ENCODE measurements around the gene IQGAP2.

DNA sequence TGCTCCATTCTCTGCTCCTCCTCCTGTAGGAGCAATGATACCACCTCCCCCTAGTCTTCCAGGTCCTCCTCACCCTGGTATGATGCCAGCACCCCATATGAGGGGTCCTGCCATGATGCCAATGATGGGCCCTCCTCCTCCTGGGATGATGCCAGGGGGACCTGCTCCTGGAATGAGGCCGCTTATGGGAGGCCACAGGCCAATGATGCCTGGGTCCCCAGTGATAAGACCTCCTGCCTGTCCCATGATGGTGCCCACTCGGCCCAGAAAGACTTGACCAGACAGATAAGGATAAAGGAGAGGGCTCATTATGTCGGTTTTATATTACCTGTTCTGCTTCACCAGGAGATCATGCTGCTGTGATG lies 26.2 kb upstream of the IQGAP2 start:
- TF ChIP-seq, protein P1, sequence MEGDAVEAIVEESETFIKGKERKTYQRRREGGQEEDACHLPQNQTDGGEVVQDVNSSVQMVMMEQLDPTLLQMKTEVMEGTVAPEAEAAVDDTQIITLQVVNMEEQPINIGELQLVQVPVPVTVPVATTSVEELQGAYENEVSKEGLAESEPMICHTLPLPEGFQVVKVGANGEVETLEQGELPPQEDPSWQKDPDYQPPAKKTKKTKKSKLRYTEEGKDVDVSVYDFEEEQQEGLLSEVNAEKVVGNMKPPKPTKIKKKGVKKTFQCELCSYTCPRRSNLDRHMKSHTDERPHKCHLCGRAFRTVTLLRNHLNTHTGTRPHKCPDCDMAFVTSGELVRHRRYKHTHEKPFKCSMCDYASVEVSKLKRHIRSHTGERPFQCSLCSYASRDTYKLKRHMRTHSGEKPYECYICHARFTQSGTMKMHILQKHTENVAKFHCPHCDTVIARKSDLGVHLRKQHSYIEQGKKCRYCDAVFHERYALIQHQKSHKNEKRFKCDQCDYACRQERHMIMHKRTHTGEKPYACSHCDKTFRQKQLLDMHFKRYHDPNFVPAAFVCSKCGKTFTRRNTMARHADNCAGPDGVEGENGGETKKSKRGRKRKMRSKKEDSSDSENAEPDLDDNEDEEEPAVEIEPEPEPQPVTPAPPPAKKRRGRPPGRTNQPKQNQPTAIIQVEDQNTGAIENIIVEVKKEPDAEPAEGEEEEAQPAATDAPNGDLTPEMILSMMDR (IDR thresholded peaks at IDR 0.05) = no peak
- no peak for TF ChIP-seq SIN3A (IDR thresholded peaks at IDR 0.05; ENCODE audit: borderline replicate concordance, insufficient read depth, low read depth, low read length)
